ENCODE data around the gene GMNN.
"Not testable (repeated sequence)": the region's sequence is repeated elsewhere in the genome, so short reads cannot be mapped to it uniquely, and the experiment has no call there.

GMNN gene

GRCh38 chr6:24763578-24763977, 11.2 kb upstream of the GMNN start:
- FAIRE-seq = no peak

GRCh38 chr6:24764833-24765828, 9.6 kb upstream of the GMNN start:
- not testable (repeated sequence) for FAIRE-seq

GRCh38 chr6:24765968-24766367, 8.8 kb upstream of the GMNN start:
- not testable (repeated sequence) for FAIRE-seq

- peak; percentile 82 for FAIRE-seq
Observed at GRCh38 chr6:24766680-24767462, 7.9 kb upstream of the GMNN start.

- no peak for FAIRE-seq
Observed at GRCh38 chr6:24768361-24768760, 6.4 kb upstream of the GMNN start.

GRCh38 chr6:24775520-24776058, 852 bp downstream of the GMNN start:
- FAIRE-seq = no peak

GRCh38 chr6:24777227-24777626, 2.5 kb downstream of the GMNN start:
- FAIRE-seq = no peak

GRCh38 chr6:24778121-24778520, 3.4 kb downstream of the GMNN start:
- no peak for FAIRE-seq

- no peak for FAIRE-seq
Observed at GRCh38 chr6:24778878-24779277, 4.1 kb downstream of the GMNN start.

GRCh38 chr6:24779416-24780016, 4.8 kb downstream of the GMNN start:
- FAIRE-seq = no peak

GRCh38 chr6:24780206-24780605, 5.5 kb downstream of the GMNN start:
- FAIRE-seq = no peak

- no peak for FAIRE-seq
Observed at GRCh38 chr6:24788031-24788665, 13.4 kb downstream of the GMNN start.

- no peak for FAIRE-seq
Observed at GRCh38 chr6:24795106-24795505, 20.4 kb downstream of the GMNN start.

GRCh38 chr6:24796616-24797290, 22.0 kb downstream of the GMNN start:
- no peak for FAIRE-seq

GRCh38 chr6:24797596-24798216, 23.0 kb downstream of the GMNN start:
- no peak for FAIRE-seq

- FAIRE-seq = no peak
Observed at GRCh38 chr6:24798740-24799540, 24.2 kb downstream of the GMNN start, which contains the start of gene ARMH2. ARMH2 (minus strand) TSS chr6:24798917; CDS start chr6:24798857, 60 bp downstream.

GRCh38 chr6:24799541-24799915, 24.8 kb downstream of the GMNN start:
- no peak for FAIRE-seq

GRCh38 chr6:24802271-24803059, 27.7 kb downstream of the GMNN start:
- FAIRE-seq = no peak

- FAIRE-seq = no peak
Observed at GRCh38 chr6:24807584-24807983, 32.8 kb downstream of the GMNN start.

- no peak for FAIRE-seq
Observed at GRCh38 chr6:24809728-24810127, 35.0 kb downstream of the GMNN start.

All from A204.1 (cell line).